Cardiac muscle cell (in vitro differentiated cells and primary cell): ENCODE data around the gene HSF5. TPM values are rescaled to one million over a fixed set of nuclear protein-coding genes. Genes with fewer than 3 reads are reported as not detected.
A peak's percentile ranks its signal among the peaks of the same experiment; 100 is the strongest.

Experiments used
- DNase-seq, 2 donors: peaks; one replicate each; pipeline versions ENCODE4 v3.0.0 to v3.0.0-alpha.2; 2010 to 2017; ENCODE audit warnings: low read depth in 1 of 2, low spot score in 1 of 2
- H3K27ac ChIP-seq: fragments of 200-600 bp; sonication (generic); 2 replicates; pipeline ENCODE4 v1.5.1; 2016
- H3K27me3 ChIP-seq: fragments of 200-600 bp; sonication (generic); 2 replicates; pipeline ENCODE4 v1.6.0; 2016; ENCODE audit warnings: control low read depth
- H3K36me3 ChIP-seq: fragments of 200-600 bp; sonication (generic); 2 replicates; pipeline ENCODE4 v1.5.1; 2016; ENCODE audit warnings: control low read depth
- H3K4me1 ChIP-seq: fragments of 200-600 bp; sonication (generic); 2 replicates; pipeline ENCODE4 v1.8.1; 2017; ENCODE audit warnings: low read depth, mild to moderate bottlenecking, mixed run types
- H3K4me3 ChIP-seq: fragments of 200-600 bp; sonication (generic); 2 replicates; pipeline ENCODE4 v1.5.1; 2016; ENCODE audit warnings: mild to moderate bottlenecking
- H3K9me3 ChIP-seq: fragments of 200-600 bp; sonication (generic); 2 replicates; pipeline ENCODE4 v1.5.1; 2017; ENCODE audit warnings: low read depth, mild to moderate bottlenecking, control low read depth
- CTCF ChIP-seq: IDR thresholded peaks from 2 replicates; pipeline ENCODE4 v1.5.1; 2012; ENCODE audit warnings: low read depth, mild to moderate bottlenecking, low read length
- polyA plus RNA-seq: library from polyadenylated mRNA; unstranded; fragments of >200 nt; fragmentation: Nextera tagmentation; extraction: Ambion mirVana; gene quantifications from 2 replicates; pipeline ENCODE4 v1.2.1, GENCODE V29; 2016
- total RNA-seq: library from RNA; depleted of rRNA; stranded (reverse); fragments of >200 nt; gene quantifications from 2 replicates; pipeline ENCODE4 v1.2.3, GENCODE V29; 2016

HSF5 gene
- total and polyA plus RNA-seq, 2 experiments from 2014 or later = 0.03 TPM; not detected in 1

GRCh38 chr17:58515286-58515685 is 27.1 kb upstream of the HSF5 start:
- H3K27ac ChIP-seq = peak overlapping the region; percentile 22
- no peak overlapping the region for H3K4me3 ChIP-seq
- no peaks in the 10 kb centered on the region for H3K27me3 ChIP-seq
- peaks cover 13% of the 10 kb centered on the region for H3K4me1 ChIP-seq
- peaks cover 6% of the 10 kb centered on the region for H3K36me3 ChIP-seq
- TF ChIP-seq CTCF = no peak
- no peak for DNase-seq
- no peaks in the 10 kb centered on the region for H3K9me3 ChIP-seq

- H3K27ac ChIP-seq = peak overlapping the region; percentile 22
Measured at GRCh38 chr17:58514770-58515157, 26.6 kb upstream of the HSF5 start.

GRCh38 chr17:58513965-58514769 is 26.0 kb upstream of the HSF5 start, which contains the start of gene MTMR4:
MTMR4 (minus strand) TSS chr17:58514638; CDS start chr17:58514407, 231 bp downstream.
- Histone ChIP-seq H3K27ac (peak within 1 kb of the TSS; percentile 22), H3K27me3 (no peaks in the 10 kb centered on the region), H3K4me1 (peaks cover 13% of the 10 kb centered on the region), H3K36me3 (peaks cover 6% of the 10 kb centered on the region), H3K9me3 (no peaks in the 10 kb centered on the region), H3K4me3 (peak within 1 kb of the TSS; percentile 54)
- peak; percentile 82 to 94 for DNase-seq
- TF ChIP-seq CTCF = no peak

More at GRCh38 chr17:58514770-58515157, 26.6 kb upstream of the HSF5 start:
- TF ChIP-seq CTCF = no peak
- no peak for DNase-seq
- Histone ChIP-seq H3K27me3 (no peaks in the 10 kb centered on the region), H3K4me1 (peaks cover 13% of the 10 kb centered on the region), H3K9me3 (no peaks in the 10 kb centered on the region), H3K4me3 (peak overlapping the region; percentile 54), H3K36me3 (peaks cover 6% of the 10 kb centered on the region)

- H3K27ac ChIP-seq = no peak overlapping the region
- no peaks in the 10 kb centered on the region for H3K27me3 ChIP-seq
- TF ChIP-seq CTCF = no peak
- H3K4me1 ChIP-seq = peaks cover 13% of the 10 kb centered on the region
- H3K4me3 ChIP-seq = peak overlapping the region; percentile 54
- peaks cover 6% of the 10 kb centered on the region for H3K36me3 ChIP-seq
- no peaks in the 10 kb centered on the region for H3K9me3 ChIP-seq
- no peak for DNase-seq
Measured at GRCh38 chr17:58513267-58513964, 25.2 kb upstream of the HSF5 start.

GRCh38 chr17:58510075-58510474 is 21.9 kb upstream of the HSF5 start:
- H3K36me3 ChIP-seq = peaks cover 20% of the 10 kb centered on the region
- no peak for DNase-seq
- no peaks in the 10 kb centered on the region for H3K27me3 ChIP-seq

More at GRCh38 chr17:58510075-58510474, 21.9 kb upstream of the HSF5 start:
- Histone ChIP-seq H3K4me3 (no peak overlapping the region), H3K27ac (no peak overlapping the region), H3K4me1 (peaks cover 20% of the 10 kb centered on the region), H3K9me3 (no peaks in the 10 kb centered on the region)
- TF ChIP-seq CTCF = no peak
